WTC11 (cell line): ENCODE results near the gene TAF5. TPM values are rescaled to one million over a fixed set of nuclear protein-coding genes. Genes with fewer than 3 reads are reported as not detected.
"Not testable (repeated sequence)": the region's sequence is repeated elsewhere in the genome, so short reads cannot be mapped to it uniquely, and the experiment has no call there.

Experiments used
- ATAC-seq: fragments of 200-7000 bp; cut with Tn5 transposase; 2 replicates; pipeline ENCODE4 v1.10.0; 2021; ENCODE audit warnings: mild to moderate bottlenecking, moderate library complexity
- CTCF ChIA-PET: fragments of 300-600 bp; sonication (Branson Sonifier 250); formaldehyde crosslinking; loops from one replicate; lab custom pipeline; 2021; ENCODE audit warnings: antibody characterized with exemption; lab: Charles Lee
- POLR2A ChIA-PET: fragments of 350-600 bp; sonication (Branson Sonifier 250); formaldehyde crosslinking; loops from one replicate; lab custom pipeline; 2021; ENCODE audit warnings: antibody characterized with exemption; lab: Charles Lee
- DNase-seq: peaks from one replicate; pipeline ENCODE4 v3.0.0; 2021; ENCODE audit warnings: low spot score
- H3K27ac Mint-ChIP-seq: 2 replicates; pipeline ENCODE4 v1.8.0; 2021; ENCODE audit warnings: mixed read lengths
- H3K27me3 Mint-ChIP-seq: 2 replicates; pipeline ENCODE4 v1.8.0; 2021; ENCODE audit warnings: low read depth, mild to moderate bottlenecking, moderate library complexity, mixed read lengths
- H3K36me3 Mint-ChIP-seq: 2 replicates; pipeline ENCODE4 v1.8.0; 2021; ENCODE audit warnings: mixed read lengths
- H3K4me1 Mint-ChIP-seq: 2 replicates; pipeline ENCODE4 v1.8.0; 2022; ENCODE audit warnings: mixed read lengths
- H3K4me3 Mint-ChIP-seq: 2 replicates; pipeline ENCODE4 v1.8.0; 2021; ENCODE audit warnings: mild to moderate bottlenecking, moderate library complexity, mixed read lengths
- H3K9me3 Mint-ChIP-seq: 2 replicates; pipeline ENCODE4 v1.8.0; 2021; ENCODE audit warnings: mixed read lengths
- CBFB ChIP-seq: sonication (generic); formaldehyde crosslinking; IDR thresholded peaks from 2 replicates; pipeline ENCODE4 v1.8.1; 2022; ENCODE audit warnings: mild to moderate bottlenecking, low read depth, missing genetic modification reagents
- ESRRA ChIP-seq: sonication (generic); formaldehyde crosslinking; IDR thresholded peaks from 2 replicates; pipeline ENCODE4 v1.8.1; 2022; ENCODE audit warnings: mild to moderate bottlenecking, missing genetic modification reagents, borderline replicate concordance
- GABPB1 ChIP-seq: sonication (generic); formaldehyde crosslinking; IDR thresholded peaks from 2 replicates; pipeline ENCODE4 v1.8.1; 2023; ENCODE audit warnings: mild to moderate bottlenecking, missing genetic modification reagents
- JUN ChIP-seq: sonication (generic); formaldehyde crosslinking; IDR thresholded peaks from 2 replicates; pipeline ENCODE4 v1.8.0; 2023; ENCODE audit warnings: mild to moderate bottlenecking, missing genetic modification reagents
- KAT7 ChIP-seq: sonication (generic); formaldehyde crosslinking; IDR thresholded peaks from 2 replicates; pipeline ENCODE4 v1.8.1; 2023; ENCODE audit warnings: missing genetic modification reagents, mild to moderate bottlenecking, borderline replicate concordance
- NFATC4 ChIP-seq: fragments of 250-450 bp; sonication (Bioruptor Pico); IDR thresholded peaks from 2 replicates; pipeline ENCODE4 v1.9.0; 2021; ENCODE audit warnings: mild to moderate bottlenecking
- RELA ChIP-seq: sonication (generic); formaldehyde crosslinking; IDR thresholded peaks from 2 replicates; pipeline ENCODE4 v1.8.1; 2022; ENCODE audit warnings: missing genetic modification reagents, mild to moderate bottlenecking, borderline replicate concordance
- SP1 ChIP-seq: sonication (generic); formaldehyde crosslinking; conservative IDR thresholded peaks from 2 replicates; pipeline ENCODE4 v1.8.1; 2022; ENCODE audit warnings: missing genetic modification reagents
- TEAD1 ChIP-seq: sonication (generic); formaldehyde crosslinking; IDR thresholded peaks from 2 replicates; pipeline ENCODE4 v1.8.0; 2022; ENCODE audit warnings: mild to moderate bottlenecking, missing genetic modification reagents
- TEAD4 ChIP-seq: sonication (generic); formaldehyde crosslinking; IDR thresholded peaks from 2 replicates; pipeline ENCODE4 v1.8.0; 2022; ENCODE audit warnings: mild to moderate bottlenecking, missing genetic modification reagents
- ZNF138 ChIP-seq: sonication (generic); formaldehyde crosslinking; conservative IDR thresholded peaks from 2 replicates; pipeline ENCODE4 v1.8.1; 2022; ENCODE audit warnings: mild to moderate bottlenecking, moderate library complexity, missing genetic modification reagents
- total RNA-seq: library from RNA; stranded (reverse); gene quantifications from 3 replicates; pipeline ENCODE4 v1.2.3, GENCODE V29; 2021
- TF ChIP-seq, protein P1 (sequence below): sonication (generic); formaldehyde crosslinking; IDR thresholded peaks from 2 replicates; pipeline ENCODE4 v1.8.0; 2022; ENCODE audit warnings: mild to moderate bottlenecking, missing genetic modification reagents
- TF ChIP-seq, protein P2 (sequence below): sonication (generic); formaldehyde crosslinking; IDR thresholded peaks from 2 replicates; pipeline ENCODE4 v1.8.0; 2023; ENCODE audit warnings: mild to moderate bottlenecking, missing genetic modification reagents
- TF ChIP-seq, protein P3 (sequence below): sonication (generic); formaldehyde crosslinking; IDR thresholded peaks from 2 replicates; pipeline ENCODE4 v1.8.1; 2023; ENCODE audit warnings: mild to moderate bottlenecking, missing genetic modification reagents
- TF ChIP-seq, protein P4 (sequence below): fragments of 200-600 bp; IDR thresholded peaks from 2 replicates; pipeline ENCODE4 v1.8.0; 2022; ENCODE audit warnings: antibody characterized with exemption
- TF ChIP-seq, protein P5 (sequence below): sonication (generic); formaldehyde crosslinking; IDR thresholded peaks from 2 replicates; pipeline ENCODE4 v1.8.0; 2023; ENCODE audit warnings: missing genetic modification reagents, mild to moderate bottlenecking, borderline replicate concordance
- TF ChIP-seq, protein P6 (sequence below): sonication (generic); formaldehyde crosslinking; IDR thresholded peaks from 2 replicates; pipeline ENCODE4 v1.8.1; 2022; ENCODE audit warnings: mild to moderate bottlenecking, moderate library complexity, missing genetic modification reagents

The TAF5 gene
- total RNA-seq, 1 experiment from 2014 or later, result 14.9 TPM

DNA sequence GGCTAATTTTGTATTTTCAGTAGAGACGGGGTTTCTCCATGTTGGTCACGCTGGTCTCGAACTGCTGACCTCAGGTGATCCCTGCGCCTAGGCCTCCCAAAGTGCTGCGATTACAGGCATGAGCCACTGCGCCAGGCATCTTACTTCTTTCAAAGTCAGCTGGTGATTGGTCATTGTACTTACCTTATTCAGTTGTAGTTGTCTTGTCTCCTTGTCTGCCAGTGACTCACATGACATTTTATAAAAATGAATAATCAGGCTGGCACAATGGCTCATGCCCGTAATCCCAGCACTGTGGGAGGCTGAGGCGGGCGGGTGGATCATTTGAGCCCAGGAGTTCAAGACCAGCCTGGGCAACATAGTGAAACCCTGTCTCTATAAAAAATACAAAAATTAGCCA is 7.0 kb upstream of the TAF5 start:
- CTCF ChIA-PET, H3K9me3 Mint-ChIP-seq, H3K36me3 Mint-ChIP-seq, H3K4me3 Mint-ChIP-seq, ATAC-seq, H3K27ac Mint-ChIP-seq, DNase-seq, H3K27me3 Mint-ChIP-seq, H3K4me1 Mint-ChIP-seq: not testable (repeated sequence)
- POLR2A ChIA-PET, result interaction anchor here (1.1 kb wide), 1 partner anchor 33 kb away, joined by 3 read pairs; no protein-coding TSS in a partner anchor

DNA sequence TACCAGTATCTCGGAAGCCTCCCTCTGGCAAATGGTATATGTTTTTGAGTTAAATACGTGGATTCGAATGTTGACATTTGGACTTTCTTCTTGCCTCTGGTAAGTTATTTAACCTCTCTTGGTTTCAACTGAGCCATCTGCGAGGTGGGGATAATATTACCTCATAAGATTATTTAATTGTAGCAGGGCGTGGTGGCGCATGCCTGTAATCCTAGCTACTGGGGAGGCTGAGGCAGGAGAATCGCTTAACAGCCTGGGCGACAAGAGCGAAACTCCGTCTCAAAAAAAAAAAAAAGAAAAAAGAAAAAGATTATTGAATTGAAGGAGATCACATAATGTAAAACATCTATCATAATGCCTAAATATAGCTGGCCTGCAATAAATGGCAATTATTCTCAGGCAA is 396 bp upstream of the TAF5 start:
- no peak for DNase-seq
- Mint-ChIP-seq H3K4me1 (peaks cover 5% of the 10 kb centered on the region; the same call in 1 of the 2 replicates), H3K9me3 (peaks cover 3% of the 10 kb centered on the region; the same call in 1 of the 2 replicates)
- TF ChIP-seq, protein P1, sequence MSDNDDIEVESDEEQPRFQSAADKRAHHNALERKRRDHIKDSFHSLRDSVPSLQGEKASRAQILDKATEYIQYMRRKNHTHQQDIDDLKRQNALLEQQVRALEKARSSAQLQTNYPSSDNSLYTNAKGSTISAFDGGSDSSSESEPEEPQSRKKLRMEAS (CRISPR knock-in tag), result no peak
- TF ChIP-seq, protein P2, sequence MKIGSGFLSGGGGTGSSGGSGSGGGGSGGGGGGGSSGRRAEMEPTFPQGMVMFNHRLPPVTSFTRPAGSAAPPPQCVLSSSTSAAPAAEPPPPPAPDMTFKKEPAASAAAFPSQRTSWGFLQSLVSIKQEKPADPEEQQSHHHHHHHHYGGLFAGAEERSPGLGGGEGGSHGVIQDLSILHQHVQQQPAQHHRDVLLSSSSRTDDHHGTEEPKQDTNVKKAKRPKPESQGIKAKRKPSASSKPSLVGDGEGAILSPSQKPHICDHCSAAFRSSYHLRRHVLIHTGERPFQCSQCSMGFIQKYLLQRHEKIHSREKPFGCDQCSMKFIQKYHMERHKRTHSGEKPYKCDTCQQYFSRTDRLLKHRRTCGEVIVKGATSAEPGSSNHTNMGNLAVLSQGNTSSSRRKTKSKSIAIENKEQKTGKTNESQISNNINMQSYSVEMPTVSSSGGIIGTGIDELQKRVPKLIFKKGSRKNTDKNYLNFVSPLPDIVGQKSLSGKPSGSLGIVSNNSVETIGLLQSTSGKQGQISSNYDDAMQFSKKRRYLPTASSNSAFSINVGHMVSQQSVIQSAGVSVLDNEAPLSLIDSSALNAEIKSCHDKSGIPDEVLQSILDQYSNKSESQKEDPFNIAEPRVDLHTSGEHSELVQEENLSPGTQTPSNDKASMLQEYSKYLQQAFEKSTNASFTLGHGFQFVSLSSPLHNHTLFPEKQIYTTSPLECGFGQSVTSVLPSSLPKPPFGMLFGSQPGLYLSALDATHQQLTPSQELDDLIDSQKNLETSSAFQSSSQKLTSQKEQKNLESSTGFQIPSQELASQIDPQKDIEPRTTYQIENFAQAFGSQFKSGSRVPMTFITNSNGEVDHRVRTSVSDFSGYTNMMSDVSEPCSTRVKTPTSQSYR (CRISPR knock-in tag), result no peak
- no peak for TF ChIP-seq SP1 (CRISPR knock-in tag)
- TF ChIP-seq, protein P3, sequence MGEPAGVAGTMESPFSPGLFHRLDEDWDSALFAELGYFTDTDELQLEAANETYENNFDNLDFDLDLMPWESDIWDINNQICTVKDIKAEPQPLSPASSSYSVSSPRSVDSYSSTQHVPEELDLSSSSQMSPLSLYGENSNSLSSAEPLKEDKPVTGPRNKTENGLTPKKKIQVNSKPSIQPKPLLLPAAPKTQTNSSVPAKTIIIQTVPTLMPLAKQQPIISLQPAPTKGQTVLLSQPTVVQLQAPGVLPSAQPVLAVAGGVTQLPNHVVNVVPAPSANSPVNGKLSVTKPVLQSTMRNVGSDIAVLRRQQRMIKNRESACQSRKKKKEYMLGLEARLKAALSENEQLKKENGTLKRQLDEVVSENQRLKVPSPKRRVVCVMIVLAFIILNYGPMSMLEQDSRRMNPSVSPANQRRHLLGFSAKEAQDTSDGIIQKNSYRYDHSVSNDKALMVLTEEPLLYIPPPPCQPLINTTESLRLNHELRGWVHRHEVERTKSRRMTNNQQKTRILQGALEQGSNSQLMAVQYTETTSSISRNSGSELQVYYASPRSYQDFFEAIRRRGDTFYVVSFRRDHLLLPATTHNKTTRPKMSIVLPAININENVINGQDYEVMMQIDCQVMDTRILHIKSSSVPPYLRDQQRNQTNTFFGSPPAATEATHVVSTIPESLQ (CRISPR knock-in tag), result no peak
- no peak for TF ChIP-seq KAT7 (CRISPR knock-in tag)
- TF ChIP-seq NFATC4 (CRISPR knock-in tag), result no peak
- no peak for TF ChIP-seq GABPB1 (CRISPR knock-in tag)
- no peak for TF ChIP-seq TEAD4 (CRISPR knock-in tag)
- no peak for TF ChIP-seq RELA (CRISPR knock-in tag)
- no peak for TF ChIP-seq TEAD1 (CRISPR knock-in tag)
- no peak for TF ChIP-seq ESRRA (CRISPR knock-in tag)
- TF ChIP-seq, protein P4, sequence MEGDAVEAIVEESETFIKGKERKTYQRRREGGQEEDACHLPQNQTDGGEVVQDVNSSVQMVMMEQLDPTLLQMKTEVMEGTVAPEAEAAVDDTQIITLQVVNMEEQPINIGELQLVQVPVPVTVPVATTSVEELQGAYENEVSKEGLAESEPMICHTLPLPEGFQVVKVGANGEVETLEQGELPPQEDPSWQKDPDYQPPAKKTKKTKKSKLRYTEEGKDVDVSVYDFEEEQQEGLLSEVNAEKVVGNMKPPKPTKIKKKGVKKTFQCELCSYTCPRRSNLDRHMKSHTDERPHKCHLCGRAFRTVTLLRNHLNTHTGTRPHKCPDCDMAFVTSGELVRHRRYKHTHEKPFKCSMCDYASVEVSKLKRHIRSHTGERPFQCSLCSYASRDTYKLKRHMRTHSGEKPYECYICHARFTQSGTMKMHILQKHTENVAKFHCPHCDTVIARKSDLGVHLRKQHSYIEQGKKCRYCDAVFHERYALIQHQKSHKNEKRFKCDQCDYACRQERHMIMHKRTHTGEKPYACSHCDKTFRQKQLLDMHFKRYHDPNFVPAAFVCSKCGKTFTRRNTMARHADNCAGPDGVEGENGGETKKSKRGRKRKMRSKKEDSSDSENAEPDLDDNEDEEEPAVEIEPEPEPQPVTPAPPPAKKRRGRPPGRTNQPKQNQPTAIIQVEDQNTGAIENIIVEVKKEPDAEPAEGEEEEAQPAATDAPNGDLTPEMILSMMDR, result no peak
- no peak for TF ChIP-seq ZNF138 (CRISPR knock-in tag)
- TF ChIP-seq, protein P5, sequence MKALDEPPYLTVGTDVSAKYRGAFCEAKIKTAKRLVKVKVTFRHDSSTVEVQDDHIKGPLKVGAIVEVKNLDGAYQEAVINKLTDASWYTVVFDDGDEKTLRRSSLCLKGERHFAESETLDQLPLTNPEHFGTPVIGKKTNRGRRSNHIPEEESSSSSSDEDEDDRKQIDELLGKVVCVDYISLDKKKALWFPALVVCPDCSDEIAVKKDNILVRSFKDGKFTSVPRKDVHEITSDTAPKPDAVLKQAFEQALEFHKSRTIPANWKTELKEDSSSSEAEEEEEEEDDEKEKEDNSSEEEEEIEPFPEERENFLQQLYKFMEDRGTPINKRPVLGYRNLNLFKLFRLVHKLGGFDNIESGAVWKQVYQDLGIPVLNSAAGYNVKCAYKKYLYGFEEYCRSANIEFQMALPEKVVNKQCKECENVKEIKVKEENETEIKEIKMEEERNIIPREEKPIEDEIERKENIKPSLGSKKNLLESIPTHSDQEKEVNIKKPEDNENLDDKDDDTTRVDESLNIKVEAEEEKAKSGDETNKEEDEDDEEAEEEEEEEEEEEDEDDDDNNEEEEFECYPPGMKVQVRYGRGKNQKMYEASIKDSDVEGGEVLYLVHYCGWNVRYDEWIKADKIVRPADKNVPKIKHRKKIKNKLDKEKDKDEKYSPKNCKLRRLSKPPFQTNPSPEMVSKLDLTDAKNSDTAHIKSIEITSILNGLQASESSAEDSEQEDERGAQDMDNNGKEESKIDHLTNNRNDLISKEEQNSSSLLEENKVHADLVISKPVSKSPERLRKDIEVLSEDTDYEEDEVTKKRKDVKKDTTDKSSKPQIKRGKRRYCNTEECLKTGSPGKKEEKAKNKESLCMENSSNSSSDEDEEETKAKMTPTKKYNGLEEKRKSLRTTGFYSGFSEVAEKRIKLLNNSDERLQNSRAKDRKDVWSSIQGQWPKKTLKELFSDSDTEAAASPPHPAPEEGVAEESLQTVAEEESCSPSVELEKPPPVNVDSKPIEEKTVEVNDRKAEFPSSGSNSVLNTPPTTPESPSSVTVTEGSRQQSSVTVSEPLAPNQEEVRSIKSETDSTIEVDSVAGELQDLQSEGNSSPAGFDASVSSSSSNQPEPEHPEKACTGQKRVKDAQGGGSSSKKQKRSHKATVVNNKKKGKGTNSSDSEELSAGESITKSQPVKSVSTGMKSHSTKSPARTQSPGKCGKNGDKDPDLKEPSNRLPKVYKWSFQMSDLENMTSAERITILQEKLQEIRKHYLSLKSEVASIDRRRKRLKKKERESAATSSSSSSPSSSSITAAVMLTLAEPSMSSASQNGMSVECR (CRISPR knock-in tag), result no peak
- TF ChIP-seq, protein P6, sequence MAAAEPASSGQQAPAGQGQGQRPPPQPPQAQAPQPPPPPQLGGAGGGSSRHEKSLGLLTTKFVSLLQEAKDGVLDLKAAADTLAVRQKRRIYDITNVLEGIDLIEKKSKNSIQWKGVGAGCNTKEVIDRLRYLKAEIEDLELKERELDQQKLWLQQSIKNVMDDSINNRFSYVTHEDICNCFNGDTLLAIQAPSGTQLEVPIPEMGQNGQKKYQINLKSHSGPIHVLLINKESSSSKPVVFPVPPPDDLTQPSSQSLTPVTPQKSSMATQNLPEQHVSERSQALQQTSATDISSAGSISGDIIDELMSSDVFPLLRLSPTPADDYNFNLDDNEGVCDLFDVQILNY (CRISPR knock-in tag), result no peak
- no peak for TF ChIP-seq CBFB (CRISPR knock-in tag)
- no peak for TF ChIP-seq JUN (CRISPR knock-in tag)
- TF ChIP-seq, all 79 proteins: peak for 0
- H3K27me3 Mint-ChIP-seq, result no peaks in the 10 kb centered on the region
- CTCF ChIA-PET, result interaction anchor here (0.6 to 1.4 kb wide), 3 partner anchors 34 to 432 kb away, joined by 3 to 4 read pairs (median 3); no protein-coding TSS in a partner anchor
- ATAC-seq, result no peak
- POLR2A ChIA-PET, result interaction anchor here (0.6 kb wide), 2 partner anchors 17 to 716 kb away, joined by 3 to 4 read pairs; no protein-coding TSS in a partner anchor
- H3K27ac Mint-ChIP-seq, result peak overlapping the region; percentile 94
- H3K36me3 Mint-ChIP-seq, result no peaks in the 10 kb centered on the region
- H3K4me3 Mint-ChIP-seq, result peak overlapping the region; percentile 78
